LNCAP (cell line): ENCODE measurements around the gene EPB42.

Experiments
- TF ChIP-seq, protein P1 (sequence below): fragments of 450-650 bp; IDR thresholded peaks from 2 replicates; pipeline ENCODE4 v1.5.1; 2017; ENCODE audit warnings: mild to moderate bottlenecking

The EPB42 gene

DNA sequence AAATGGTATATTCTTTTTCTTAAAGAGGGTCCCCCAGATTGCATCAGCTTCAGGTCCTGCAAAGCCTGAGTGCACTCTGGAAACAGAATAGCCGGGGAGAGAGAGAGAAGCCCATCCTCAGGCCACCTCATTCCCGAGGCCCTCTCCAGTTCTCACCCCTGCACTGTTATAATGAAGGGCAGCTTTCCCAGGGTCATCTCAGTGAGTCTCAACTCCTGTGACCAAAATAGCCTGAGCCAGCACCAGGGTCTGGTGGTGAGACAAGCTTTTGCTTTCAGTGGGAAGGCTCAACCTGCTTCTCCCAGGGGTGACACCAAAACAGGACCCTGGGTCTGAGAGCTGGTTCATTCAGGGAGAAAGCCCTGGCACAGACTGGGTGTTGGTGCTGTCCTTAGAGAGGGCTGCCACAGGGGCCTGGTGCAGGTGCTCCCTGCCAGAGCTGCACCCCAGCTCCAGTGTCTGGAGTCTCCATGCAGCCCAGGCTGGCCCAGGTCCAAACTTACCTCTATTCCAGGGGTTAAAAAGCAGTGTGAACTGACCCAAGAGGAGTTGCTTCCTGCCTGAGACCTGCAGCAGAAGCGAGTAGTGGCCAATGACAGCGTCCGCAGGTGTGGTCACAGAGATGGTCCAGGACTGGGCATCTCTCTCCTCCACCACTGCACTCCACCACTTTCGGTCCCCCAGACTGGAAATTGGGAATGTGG lies 6.1 kb downstream of the EPB42 start:
- TF ChIP-seq, protein P1, sequence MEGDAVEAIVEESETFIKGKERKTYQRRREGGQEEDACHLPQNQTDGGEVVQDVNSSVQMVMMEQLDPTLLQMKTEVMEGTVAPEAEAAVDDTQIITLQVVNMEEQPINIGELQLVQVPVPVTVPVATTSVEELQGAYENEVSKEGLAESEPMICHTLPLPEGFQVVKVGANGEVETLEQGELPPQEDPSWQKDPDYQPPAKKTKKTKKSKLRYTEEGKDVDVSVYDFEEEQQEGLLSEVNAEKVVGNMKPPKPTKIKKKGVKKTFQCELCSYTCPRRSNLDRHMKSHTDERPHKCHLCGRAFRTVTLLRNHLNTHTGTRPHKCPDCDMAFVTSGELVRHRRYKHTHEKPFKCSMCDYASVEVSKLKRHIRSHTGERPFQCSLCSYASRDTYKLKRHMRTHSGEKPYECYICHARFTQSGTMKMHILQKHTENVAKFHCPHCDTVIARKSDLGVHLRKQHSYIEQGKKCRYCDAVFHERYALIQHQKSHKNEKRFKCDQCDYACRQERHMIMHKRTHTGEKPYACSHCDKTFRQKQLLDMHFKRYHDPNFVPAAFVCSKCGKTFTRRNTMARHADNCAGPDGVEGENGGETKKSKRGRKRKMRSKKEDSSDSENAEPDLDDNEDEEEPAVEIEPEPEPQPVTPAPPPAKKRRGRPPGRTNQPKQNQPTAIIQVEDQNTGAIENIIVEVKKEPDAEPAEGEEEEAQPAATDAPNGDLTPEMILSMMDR, result no peak

DNA sequence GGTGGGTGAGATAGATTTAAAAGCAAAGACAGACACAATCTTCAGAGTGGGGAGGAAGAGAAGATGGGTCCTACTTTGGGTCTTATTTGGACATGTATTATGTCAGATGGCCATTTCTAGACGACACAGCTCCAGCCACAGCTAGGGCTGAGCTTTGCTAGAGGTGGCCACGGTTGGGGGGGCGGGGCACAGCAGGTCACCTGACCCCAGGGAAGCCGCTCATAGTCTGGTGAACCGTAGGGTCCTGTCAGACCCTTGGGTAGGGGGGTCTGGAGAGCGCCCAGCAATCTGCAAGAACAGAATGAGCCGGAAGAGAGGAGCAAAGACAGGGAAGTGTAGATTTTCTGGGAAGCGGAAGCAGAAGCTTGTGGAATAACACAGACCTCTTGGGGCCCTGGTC lies 6.6 kb downstream of the EPB42 start:
- TF ChIP-seq, protein P1, result no peak

DNA sequence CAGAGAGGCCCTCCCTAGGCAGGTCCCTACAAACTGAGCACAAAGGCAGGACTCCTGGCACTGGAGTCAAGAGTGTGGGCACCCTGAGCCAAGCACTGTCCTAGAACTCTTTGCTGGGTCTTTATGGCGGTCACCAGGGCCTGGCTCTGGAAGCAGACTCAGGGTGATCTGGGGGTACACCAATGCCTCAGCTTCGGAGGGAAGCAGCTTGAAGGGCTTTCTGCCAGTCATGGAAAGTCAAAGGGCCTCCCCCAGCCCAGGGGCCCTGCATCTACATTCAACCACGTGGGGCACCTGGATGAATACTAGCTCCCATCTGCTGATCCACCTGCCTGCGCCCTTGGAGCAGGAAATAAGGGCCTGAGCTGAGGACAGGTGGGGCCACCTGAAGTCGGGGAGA lies 7.4 kb downstream of the EPB42 start:
- TF ChIP-seq, protein P1, result no peak

DNA sequence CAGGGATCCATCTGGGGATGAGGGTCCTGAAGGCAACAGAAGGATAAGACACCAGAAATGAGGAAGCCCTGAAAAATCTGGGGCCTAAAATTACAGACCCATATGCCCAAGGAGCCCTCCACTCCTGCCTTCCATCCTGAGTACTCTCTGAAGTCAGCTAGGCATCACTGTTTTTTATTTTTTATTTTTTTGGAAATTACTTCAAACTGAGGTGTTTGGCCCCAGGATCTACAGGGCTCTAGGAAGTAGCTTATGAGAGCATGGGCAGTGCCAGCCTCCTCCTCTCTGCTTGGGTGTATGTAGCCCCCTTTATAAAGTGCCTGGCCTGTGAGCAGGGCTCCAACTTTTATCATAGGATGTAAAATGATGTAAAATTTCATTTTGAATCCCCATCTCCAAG lies 7.9 kb downstream of the EPB42 start:
- TF ChIP-seq, protein P1, result no peak

DNA sequence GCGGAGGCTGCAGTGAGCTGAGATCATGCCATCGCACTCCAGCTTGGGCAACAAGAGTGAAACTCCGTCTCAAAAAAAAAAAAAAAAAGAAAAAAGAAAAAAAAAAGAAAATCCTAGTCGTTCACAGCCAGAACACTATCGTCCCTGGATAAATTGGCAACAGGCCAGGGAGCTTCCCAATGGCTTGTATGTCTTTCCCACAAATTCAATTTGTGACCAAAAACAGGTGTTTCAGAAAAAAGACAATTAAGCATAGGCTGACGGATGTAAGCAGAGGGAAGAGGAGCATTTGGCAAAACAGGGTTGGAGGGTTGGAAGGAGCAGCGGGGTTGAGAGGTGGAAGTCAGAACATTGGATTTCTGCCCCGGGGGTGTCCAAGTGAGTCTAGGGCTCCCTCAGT lies 8.5 kb downstream of the EPB42 start:
- TF ChIP-seq, protein P1, result no peak

DNA sequence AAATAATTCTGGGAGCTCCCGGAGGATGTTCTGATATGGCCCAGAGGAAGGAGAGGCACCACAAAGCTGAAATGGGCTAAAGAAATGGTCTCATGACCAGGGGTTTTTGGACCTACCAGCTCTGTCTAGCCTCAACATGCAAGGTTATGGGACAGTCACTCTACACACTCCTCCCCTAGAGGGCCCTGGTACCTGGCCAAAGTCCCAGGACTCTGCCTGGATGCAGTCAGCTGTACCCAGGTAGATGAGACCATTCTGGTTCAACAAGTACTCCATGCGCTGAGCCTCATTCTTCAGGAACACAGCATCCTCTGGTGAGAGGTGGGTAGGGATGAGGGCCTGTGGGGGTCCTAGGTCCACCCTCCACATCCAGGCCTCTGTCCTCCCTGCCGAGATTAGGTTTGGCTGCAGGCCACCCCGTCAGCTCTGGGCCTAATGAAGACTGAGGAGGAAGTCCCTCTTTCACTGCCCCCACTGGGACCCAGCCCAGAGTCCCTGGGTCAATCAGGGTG lies 9.5 kb downstream of the EPB42 start:
- TF ChIP-seq, protein P1, result no peak

DNA sequence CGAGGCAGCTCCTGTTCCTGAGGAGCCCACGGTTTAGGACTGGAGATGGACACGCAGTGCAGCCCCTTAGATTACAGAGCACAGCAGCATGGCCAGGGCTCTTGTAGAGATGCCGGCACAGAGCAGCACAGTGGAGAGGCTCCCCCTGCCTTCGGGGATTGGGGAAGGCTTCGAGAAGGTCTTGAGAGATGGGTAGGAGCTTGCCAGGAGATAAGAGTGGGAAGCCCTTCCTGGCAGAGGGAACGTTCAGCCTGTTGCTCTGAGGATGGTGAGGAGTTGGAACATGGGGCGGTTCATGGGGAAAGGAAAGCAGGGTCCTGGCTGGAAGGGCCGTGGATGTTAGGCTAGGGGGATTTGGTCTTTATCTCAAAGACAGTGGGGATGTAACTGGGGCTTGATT lies 10.0 kb downstream of the EPB42 start:
- TF ChIP-seq, protein P1, result no peak
